SU-DHL-6 (cell line): Measurements from ENCODE around the gene SPON2.

Experiments used
- H2AFZ ChIP-seq: fragments of 200-600 bp; sonication (generic); 2 replicates; pipeline ENCODE4 v1.6.1; 2014; ENCODE audit warnings: low read depth, mild to moderate bottlenecking, moderate library complexity, mixed read lengths, antibody characterized with exemption, low read length; ENCODE audit not compliant: severe bottlenecking
- H3F3A ChIP-seq: fragments of 200-600 bp; shearing (Covaris generic); 2 replicates; pipeline ENCODE4 v1.6.0; 2016; ENCODE audit warnings: antibody characterized with exemption, mild to moderate bottlenecking; ENCODE audit not compliant: insufficient read depth
- H3K27ac ChIP-seq: fragments of 200-600 bp; sonication (generic); 2 replicates; pipeline ENCODE4 v1.5.1; 2016; ENCODE audit warnings: low read depth, mild to moderate bottlenecking, low read length, moderate library complexity, mixed read lengths
- H3K27me3 ChIP-seq: fragments of 200-600 bp; sonication (generic), shearing (Covaris generic); 2 replicates; pipeline ENCODE4 v1.6.0; 2014; ENCODE audit warnings: mild to moderate bottlenecking, low read length
- H3K36me3 ChIP-seq: fragments of 200-600 bp; sonication (generic); 2 replicates; pipeline ENCODE4 v1.6.1; 2014; ENCODE audit warnings: mild to moderate bottlenecking, low read length, mixed read lengths
- H3K4me2 ChIP-seq: fragments of 300-600, 200-600 bp; shearing (Covaris generic), sonication (generic); 2 replicates; pipeline ENCODE4 v1.6.0; 2014; ENCODE audit warnings: low read length, low read depth, mild to moderate bottlenecking; ENCODE audit not compliant: poor library complexity, severe bottlenecking
- H3K4me3 ChIP-seq: fragments of 200-600 bp; sonication (generic); 2 replicates; pipeline ENCODE4 v1.5.1; 2014; ENCODE audit warnings: antibody characterized with exemption, low read length, mild to moderate bottlenecking, mixed read lengths; ENCODE audit not compliant: insufficient read depth, poor library complexity, severe bottlenecking
- H3K79me2 ChIP-seq: fragments of 200-600 bp; sonication (generic); 2 replicates; pipeline ENCODE4 v1.6.1; 2014; ENCODE audit warnings: mild to moderate bottlenecking, low read length, moderate library complexity; ENCODE audit not compliant: insufficient read depth
- H3K9ac ChIP-seq: fragments of 200-600 bp; sonication (generic); 2 replicates; pipeline ENCODE4 v1.7.0; 2014; ENCODE audit warnings: mild to moderate bottlenecking, low read length
- H3K9me2 ChIP-seq: fragments of 200-600 bp; sonication (generic); replicated peaks from 2 replicates; pipeline ENCODE4 v1.6.1; 2014; ENCODE audit warnings: low read length; ENCODE audit not compliant: insufficient read depth
- H3K9me3 ChIP-seq: fragments of 200-600 bp; sonication (generic); 2 replicates; pipeline ENCODE4 v1.6.1; 2014; ENCODE audit warnings: low read length, mixed read lengths; ENCODE audit not compliant: insufficient read depth
- H4K20me1 ChIP-seq: fragments of 200-600 bp; sonication (generic); 2 replicates; pipeline ENCODE4 v1.6.1; 2014; ENCODE audit warnings: low read depth, mild to moderate bottlenecking, antibody characterized with exemption, low read length, moderate library complexity, mixed read lengths
- CTCF ChIP-seq: fragments of 200-600 bp; sonication (generic); IDR thresholded peaks from one replicate; pipeline ENCODE4 v1.5.1; 2017; ENCODE audit warnings: antibody characterized with exemption, mild to moderate bottlenecking, low read length, moderate library complexity; ENCODE audit not compliant: insufficient read depth, poor library complexity, severe bottlenecking
- EZH2phosphoT487 ChIP-seq: fragments of 200-600 bp; sonication (generic), shearing (Covaris generic); conservative IDR thresholded peaks from 2 replicates; pipeline ENCODE4 v1.6.1; 2018; ENCODE audit warnings: mild to moderate bottlenecking, antibody characterized with exemption, low read length, moderate library complexity, mixed read lengths

Gene SPON2

GRCh38 chr4:1169171-1169671 is 3.2 kb downstream of the SPON2 start:
- Histone ChIP-seq H3K4me2 (no peak overlapping the region), H3K9me3 (no peaks in the 10 kb centered on the region), H2AFZ (no peak overlapping the region), H3K27ac (no peak overlapping the region), H3K9me2 (no peaks in the 10 kb centered on the region), H3F3A (no peaks in the 10 kb centered on the region), H3K9ac (no peak overlapping the region), H3K79me2 (no peaks in the 10 kb centered on the region), H3K27me3 (no peaks in the 10 kb centered on the region), H4K20me1 (no peaks in the 10 kb centered on the region), H3K36me3 (no peaks in the 10 kb centered on the region), H3K4me3 (no peak overlapping the region)
- TF ChIP-seq EZH2phosphoT487 (no peak), CTCF (no peak)

GRCh38 chr4:1168191-1169101 is 3.9 kb downstream of the SPON2 start:
- Histone ChIP-seq H3K79me2 (no peaks in the 10 kb centered on the region), H3K4me2 (peak overlapping the region; percentile 93), H3K36me3 (no peaks in the 10 kb centered on the region; the same call in 1 of the 2 replicates), H3K9me2 (no peaks in the 10 kb centered on the region), H3F3A (no peaks in the 10 kb centered on the region), H4K20me1 (no peaks in the 10 kb centered on the region), H3K9ac (peak overlapping the region; percentile 86), H3K27ac (no peak overlapping the region), H3K4me3 (peak overlapping the region; percentile 86), H3K9me3 (no peaks in the 10 kb centered on the region), H2AFZ (no peak overlapping the region), H3K27me3 (no peaks in the 10 kb centered on the region)
- TF ChIP-seq EZH2phosphoT487, result no peak
- TF ChIP-seq CTCF, result no peak

- Histone ChIP-seq H2AFZ (peak overlapping the region; percentile 94), H3K9me2 (no peaks in the 10 kb centered on the region), H3K36me3 (no peaks in the 10 kb centered on the region; the same call in 1 of the 2 replicates), H3K27me3 (no peaks in the 10 kb centered on the region), H3K9ac (peak overlapping the region; percentile 86), H3F3A (no peaks in the 10 kb centered on the region), H3K79me2 (no peaks in the 10 kb centered on the region), H3K27ac (peak overlapping the region; percentile 74), H3K4me3 (peak overlapping the region; percentile 86), H3K9me3 (no peaks in the 10 kb centered on the region), H3K4me2 (peak overlapping the region; percentile 93), H4K20me1 (no peaks in the 10 kb centered on the region)
- TF ChIP-seq CTCF (peak; percentile 74), EZH2phosphoT487 (no peak)
Observed at GRCh38 chr4:1167244-1167949, 5.0 kb downstream of the SPON2 start.
